GM12891 (cell line): ENCODE measurements around the gene WNT3.
"Not testable (repeated sequence)": the region's sequence is repeated elsewhere in the genome, so short reads cannot be mapped to it uniquely, and the experiment has no call there.

Experiments used
- DNase-seq: peaks from one replicate; pipeline ENCODE4 v3.0.0; 2011; ENCODE audit warnings: low spot score; ENCODE audit not compliant: insufficient read length
- FAIRE-seq: peaks from 2 replicates; lab custom pipeline; 2011; peaks lifted over from hg19 to GRCh38; lab: Jason Lieb, UNC
- PAX5 ChIP-seq: IDR thresholded peaks from 2 replicates; pipeline ENCODE4 v1.6.1; 2011; ENCODE audit warnings: low read length, moderate library complexity, mild to moderate bottlenecking; ENCODE audit not compliant: insufficient read depth, severe bottlenecking
- POLR2A ChIP-seq: IDR thresholded peaks from 2 replicates; pipeline ENCODE4 v1.6.1; 2011; ENCODE audit warnings: low read depth, low read length, control low read depth
- POLR2AphosphoS5 ChIP-seq: IDR thresholded peaks from 2 replicates; pipeline ENCODE4 v1.6.1; 2011; ENCODE audit warnings: low read depth, low read length, control low read depth
- POU2F2 ChIP-seq: IDR thresholded peaks from 2 replicates; pipeline ENCODE4 v1.6.1; 2011; ENCODE audit warnings: low read depth, mild to moderate bottlenecking, control low read depth, low read length, moderate library complexity
- SPI1 ChIP-seq: IDR thresholded peaks from 2 replicates; pipeline ENCODE4 v1.6.1; 2011; ENCODE audit warnings: low read depth, low read length, control low read depth
- TAF1 ChIP-seq: IDR thresholded peaks from 2 replicates; pipeline ENCODE4 v1.6.1; 2011; ENCODE audit warnings: low read depth, low read length, control low read depth

The WNT3 gene

GRCh38 chr17:46768540-46768870, 50.0 kb downstream of the WNT3 start:
- FAIRE-seq (no peak), DNase-seq (no peak)
- TF ChIP-seq TAF1 (no peak), POLR2AphosphoS5 (no peak), POLR2A (no peak), PAX5 (no peak), SPI1 (no peak), POU2F2 (no peak)

GRCh38 chr17:46766493-46767491, 51.7 kb downstream of the WNT3 start:
- DNase-seq (no peak), FAIRE-seq (no peak)

GRCh38 chr17:46765453-46765852, 53.0 kb downstream of the WNT3 start:
- DNase-seq (no peak), FAIRE-seq (no peak)
- TF ChIP-seq POLR2A = no peak
- TF ChIP-seq SPI1 = no peak
- TF ChIP-seq TAF1 = no peak
- no peak for TF ChIP-seq POLR2AphosphoS5
- TF ChIP-seq PAX5 = no peak
- TF ChIP-seq POU2F2 = no peak

More at GRCh38 chr17:46766493-46767491, 51.7 kb downstream of the WNT3 start:
- no peak for TF ChIP-seq SPI1
- no peak for TF ChIP-seq POLR2A
- no peak for TF ChIP-seq PAX5
- no peak for TF ChIP-seq POLR2AphosphoS5
- no peak for TF ChIP-seq POU2F2
- TF ChIP-seq TAF1 = no peak

- FAIRE-seq (no peak), DNase-seq (no peak)
- no peak for TF ChIP-seq POLR2A
- no peak for TF ChIP-seq POU2F2
- no peak for TF ChIP-seq SPI1
- TF ChIP-seq POLR2AphosphoS5 = no peak
- TF ChIP-seq TAF1 = no peak
- TF ChIP-seq PAX5 = no peak
These were observed 53.6 kb downstream of the WNT3 start for GRCh38 chr17:46764709-46765401.

- no peak for DNase-seq
- TF ChIP-seq TAF1 (no peak), POU2F2 (no peak), POLR2AphosphoS5 (no peak), POLR2A (no peak)
- no peak for FAIRE-seq
These were observed 54.3 kb downstream of the WNT3 start for GRCh38 chr17:46764000-46764708.

GRCh38 chr17:46763416-46763815, 55.1 kb downstream of the WNT3 start:
- no peak for DNase-seq
- TF ChIP-seq POLR2AphosphoS5 = no peak
- FAIRE-seq = no peak

- FAIRE-seq = no peak
- TF ChIP-seq POU2F2 (no peak), SPI1 (no peak)
- DNase-seq = no peak
These were observed 59.4 kb downstream of the WNT3 start for GRCh38 chr17:46759141-46759540.

GRCh38 chr17:46758614-46759013, 59.9 kb downstream of the WNT3 start:
- FAIRE-seq (no peak), DNase-seq (no peak)
- no peak for TF ChIP-seq TAF1
- no peak for TF ChIP-seq POLR2A
- TF ChIP-seq SPI1 = no peak
- no peak for TF ChIP-seq PAX5
- TF ChIP-seq POU2F2 = no peak
- TF ChIP-seq POLR2AphosphoS5 = no peak

GRCh38 chr17:46757588-46757987, 60.9 kb downstream of the WNT3 start:
- not testable (repeated sequence) for FAIRE-seq, DNase-seq

- TF ChIP-seq TAF1 (no peak), PAX5 (no peak), POU2F2 (no peak), POLR2AphosphoS5 (no peak), SPI1 (no peak), POLR2A (no peak)
- no peak for FAIRE-seq
- no peak for DNase-seq
These were observed 61.6 kb downstream of the WNT3 start for GRCh38 chr17:46756861-46757260.
